BLaER1 (cell line): ENCODE data around the gene MRPS15.
A peak's percentile ranks its signal among the peaks of the same experiment; 100 is the strongest.

Experiments
- H3K27ac ChIP-seq: shearing (Covaris generic); formaldehyde crosslinking; 2 replicates; pipeline ENCODE4 v1.8.1; 2022
- H3K27me3 ChIP-seq: shearing (Covaris generic); formaldehyde crosslinking; 2 replicates; pipeline ENCODE4 v1.8.1; 2022
- H3K36me3 ChIP-seq: shearing (Covaris generic); formaldehyde crosslinking; 2 replicates; pipeline ENCODE4 v1.8.1; 2022
- H3K4me1 ChIP-seq: shearing (Covaris generic); formaldehyde crosslinking; 2 replicates; pipeline ENCODE4 v1.8.1; 2022
- H3K4me2 ChIP-seq: shearing (Covaris generic); formaldehyde crosslinking; 2 replicates; pipeline ENCODE4 v1.8.1; 2022
- H3K4me3 ChIP-seq: shearing (Covaris generic); formaldehyde crosslinking; 2 replicates; pipeline ENCODE4 v1.8.1; 2022
- H3K9ac ChIP-seq: shearing (Covaris generic); formaldehyde crosslinking; 2 replicates; pipeline ENCODE4 v1.8.1; 2022
- H3K9me3 ChIP-seq: shearing (Covaris generic); formaldehyde crosslinking; 2 replicates; pipeline ENCODE4 v1.8.1; 2022
- H4K20me1 ChIP-seq: shearing (Covaris generic); formaldehyde crosslinking; 2 replicates; pipeline ENCODE4 v1.8.1; 2022
- Cebpa-rat ChIP-seq: shearing (Covaris generic); IDR thresholded peaks from 2 replicates; pipeline ENCODE4 v1.8.1; 2022

MRPS15 gene

DNA sequence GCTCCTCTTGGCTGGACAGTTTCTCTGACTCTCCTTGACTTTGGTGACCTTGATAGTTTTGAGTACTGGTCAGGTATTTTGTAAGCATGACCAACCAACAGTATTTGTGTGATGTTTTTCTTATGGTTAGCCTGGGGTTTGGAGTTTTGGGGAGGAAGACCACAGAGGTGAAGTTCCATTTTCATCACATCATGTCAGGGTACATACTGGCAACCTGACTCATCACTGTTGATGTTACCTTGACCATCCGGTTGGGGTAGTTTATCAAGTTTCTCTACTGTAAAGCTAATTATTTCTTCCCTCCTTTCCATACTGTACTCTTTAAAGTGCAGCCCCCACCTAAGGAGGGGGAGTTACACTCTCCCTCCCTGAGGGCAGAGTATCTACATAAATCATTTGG, 27.4 kb downstream of the MRPS15 start:
- no peak for TF ChIP-seq Cebpa-rat
- no peaks in the 10 kb centered on the region for H3K4me1 ChIP-seq
- H3K9ac ChIP-seq = no peak overlapping the region
- no peak overlapping the region for H3K4me3 ChIP-seq
- no peaks in the 10 kb centered on the region for H3K36me3 ChIP-seq
- H3K9me3 ChIP-seq = no peaks in the 10 kb centered on the region
- no peaks in the 10 kb centered on the region for H4K20me1 ChIP-seq
- H3K27me3 ChIP-seq = no peaks in the 10 kb centered on the region
- no peak overlapping the region for H3K27ac ChIP-seq
- no peak overlapping the region for H3K4me2 ChIP-seq

DNA sequence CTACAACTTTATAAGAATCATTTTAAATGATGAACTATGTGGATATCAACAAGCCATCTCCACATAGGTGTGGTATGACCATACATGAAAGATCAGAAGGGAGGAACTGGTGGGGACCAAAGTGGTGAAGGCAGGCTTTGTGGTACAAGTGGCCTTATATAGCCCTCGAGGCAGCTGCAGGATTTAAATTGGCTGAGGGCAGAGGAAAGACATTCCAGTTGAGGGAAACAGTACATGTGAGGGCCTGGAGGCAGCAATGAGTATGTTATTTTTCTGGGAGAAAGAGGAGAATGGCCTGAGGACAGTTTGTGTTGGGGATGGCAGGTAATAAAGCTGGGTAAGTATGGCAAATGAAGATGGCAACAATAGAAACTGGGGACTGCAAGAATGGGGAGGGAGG, 31.1 kb downstream of the MRPS15 start:
- Histone ChIP-seq H3K27me3 (no peaks in the 10 kb centered on the region), H3K27ac (no peak overlapping the region)
- TF ChIP-seq Cebpa-rat = no peak

DNA sequence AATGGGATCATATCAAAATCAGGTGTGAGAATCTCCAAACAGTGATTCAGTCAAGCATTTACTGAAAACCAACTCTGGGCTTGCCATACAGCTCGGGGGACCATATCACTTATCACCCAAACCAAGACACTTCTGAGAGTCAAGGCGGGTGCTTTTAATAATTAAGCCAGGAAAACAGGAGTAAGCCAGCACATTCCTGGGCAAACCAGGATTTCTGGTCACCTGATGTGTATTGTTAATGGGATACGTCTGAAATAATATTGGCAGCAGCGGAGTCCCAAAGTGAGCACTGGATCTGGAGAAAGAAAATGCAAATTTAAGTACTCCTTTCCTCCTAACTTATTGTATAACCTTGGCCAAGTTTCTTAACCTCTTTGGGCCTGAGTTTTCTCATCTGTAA, 31.6 kb downstream of the MRPS15 start:
- H3K4me3 ChIP-seq = no peak overlapping the region
- H3K4me1 ChIP-seq = no peaks in the 10 kb centered on the region
- H3K36me3 ChIP-seq = no peaks in the 10 kb centered on the region; the same call in 1 of the 2 replicates
- no peak overlapping the region for H3K27ac ChIP-seq
- H4K20me1 ChIP-seq = no peaks in the 10 kb centered on the region
- H3K9me3 ChIP-seq = no peaks in the 10 kb centered on the region
- H3K27me3 ChIP-seq = no peaks in the 10 kb centered on the region
- H3K4me2 ChIP-seq = no peak overlapping the region
- TF ChIP-seq Cebpa-rat = no peak
- no peak overlapping the region for H3K9ac ChIP-seq

More for the DNA sequence above, 31.1 kb downstream of the MRPS15 start:
- H3K9ac ChIP-seq = no peak overlapping the region
- H3K9me3 ChIP-seq = no peaks in the 10 kb centered on the region
- no peak overlapping the region for H3K4me3 ChIP-seq
- no peaks in the 10 kb centered on the region for H3K4me1 ChIP-seq
- H3K36me3 ChIP-seq = no peaks in the 10 kb centered on the region; the same call in 1 of the 2 replicates
- no peaks in the 10 kb centered on the region for H4K20me1 ChIP-seq
- H3K4me2 ChIP-seq = no peak overlapping the region

DNA sequence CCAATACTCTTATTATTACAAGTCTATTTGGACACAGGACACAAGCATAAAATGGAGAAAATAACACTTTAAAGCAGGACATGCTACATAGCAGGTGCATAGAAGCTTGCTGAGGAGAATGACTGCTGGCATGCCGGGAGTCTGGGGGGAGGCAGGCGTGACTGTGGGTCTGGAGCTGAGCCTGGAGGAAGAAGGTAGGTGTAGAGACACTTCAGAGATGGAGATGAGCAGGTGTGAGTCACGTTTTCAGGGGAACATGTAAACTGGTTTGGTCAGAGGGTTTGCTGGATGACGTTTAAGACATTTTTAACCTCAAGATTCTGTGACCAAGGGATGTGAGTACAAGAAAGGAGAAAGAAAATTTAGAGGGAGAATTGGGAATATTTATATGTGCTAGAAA, 38.4 kb downstream of the MRPS15 start:
- Histone ChIP-seq H3K36me3 (no peaks in the 10 kb centered on the region), H3K27ac (no peak overlapping the region), H3K27me3 (no peaks in the 10 kb centered on the region), H3K4me1 (no peaks in the 10 kb centered on the region), H4K20me1 (no peaks in the 10 kb centered on the region), H3K4me3 (no peak overlapping the region), H3K9me3 (no peaks in the 10 kb centered on the region), H3K4me2 (no peak overlapping the region), H3K9ac (no peak overlapping the region)
- TF ChIP-seq Cebpa-rat = no peak

DNA sequence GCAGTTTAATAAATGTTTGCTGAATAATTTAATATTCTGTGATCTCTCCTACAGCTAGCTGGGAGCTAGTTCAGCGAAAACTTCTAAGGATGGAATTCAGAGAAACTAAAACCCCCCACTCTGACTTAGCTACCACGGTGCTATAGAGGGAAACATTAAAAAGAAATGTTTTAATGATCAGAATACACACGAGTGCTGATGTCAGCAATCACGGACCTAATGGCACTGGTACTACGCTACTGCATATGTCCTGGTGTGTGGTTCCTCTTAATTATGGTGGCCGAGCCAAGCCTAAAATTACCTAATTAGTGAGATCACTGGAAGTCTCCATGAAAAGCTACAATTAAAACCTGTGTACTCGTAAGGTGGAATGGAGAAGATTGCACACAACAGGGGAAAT, 42.5 kb downstream of the MRPS15 start:
- H3K4me2 ChIP-seq = no peak overlapping the region
- H3K27me3 ChIP-seq = no peaks in the 10 kb centered on the region
- no peak overlapping the region for H3K9ac ChIP-seq
- H3K36me3 ChIP-seq = no peaks in the 10 kb centered on the region
- no peaks in the 10 kb centered on the region for H3K9me3 ChIP-seq
- H3K4me1 ChIP-seq = peaks cover 5% of the 10 kb centered on the region
- TF ChIP-seq Cebpa-rat = no peak
- no peaks in the 10 kb centered on the region for H4K20me1 ChIP-seq
- no peak overlapping the region for H3K4me3 ChIP-seq
- H3K27ac ChIP-seq = no peak overlapping the region

DNA sequence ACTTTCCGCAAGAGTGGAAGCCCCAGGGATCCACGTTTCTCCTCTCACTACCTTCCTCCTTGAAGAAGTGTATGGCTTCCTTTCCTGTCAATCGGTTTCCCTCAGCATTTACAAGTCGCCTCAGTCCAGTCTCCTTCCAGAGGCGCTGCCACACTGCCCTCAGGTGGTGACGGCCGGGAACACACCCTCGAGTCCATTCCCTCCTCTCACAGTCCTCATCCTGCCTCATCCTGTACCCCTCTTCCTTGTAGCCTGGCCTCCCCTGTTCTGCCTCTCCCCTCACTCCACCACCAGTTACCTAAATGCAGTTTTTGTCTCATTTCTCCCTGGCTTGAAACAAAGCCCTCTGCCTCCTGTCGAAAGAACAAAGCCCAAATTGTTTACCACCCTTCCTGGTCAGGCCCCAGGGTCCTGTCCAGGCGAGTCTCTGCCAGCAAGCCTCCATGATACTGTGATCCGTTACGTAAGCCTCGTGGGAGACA, 43.3 kb downstream of the MRPS15 start:
- no peak overlapping the region for H3K9ac ChIP-seq
- H4K20me1 ChIP-seq = no peaks in the 10 kb centered on the region
- no peak overlapping the region for H3K27ac ChIP-seq
- peaks cover 5% of the 10 kb centered on the region for H3K4me1 ChIP-seq
- no peak overlapping the region for H3K4me3 ChIP-seq
- no peaks in the 10 kb centered on the region for H3K27me3 ChIP-seq
- H3K4me2 ChIP-seq = peak overlapping the region; percentile 19
- no peaks in the 10 kb centered on the region for H3K36me3 ChIP-seq
- H3K9me3 ChIP-seq = no peaks in the 10 kb centered on the region
- no peak for TF ChIP-seq Cebpa-rat

DNA sequence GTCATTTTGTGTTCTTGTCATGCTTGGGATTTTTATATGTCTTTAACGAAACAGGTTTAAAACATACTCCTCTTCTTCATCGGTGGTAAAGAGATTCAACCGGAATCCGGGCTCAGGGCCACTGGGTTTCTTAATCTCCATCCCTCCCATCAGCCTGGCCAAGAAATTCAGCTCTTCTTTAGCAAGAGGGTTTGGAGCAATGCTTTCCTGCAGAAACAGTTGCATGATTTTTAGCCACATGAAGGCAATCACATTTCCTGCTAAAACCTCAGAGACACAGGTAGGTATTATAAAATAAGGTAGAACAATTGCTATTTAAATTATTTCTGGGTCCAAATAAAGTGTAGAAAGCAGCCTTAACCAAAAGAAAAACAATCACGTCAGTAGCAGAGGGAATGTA, 43.8 kb downstream of the MRPS15 start:
- Histone ChIP-seq H3K27ac (no peak overlapping the region), H3K9me3 (no peaks in the 10 kb centered on the region), H4K20me1 (no peaks in the 10 kb centered on the region), H3K4me2 (peak overlapping the region; percentile 19), H3K9ac (no peak overlapping the region), H3K27me3 (no peaks in the 10 kb centered on the region), H3K4me1 (peaks cover 5% of the 10 kb centered on the region), H3K4me3 (no peak overlapping the region), H3K36me3 (no peaks in the 10 kb centered on the region)
- no peak for TF ChIP-seq Cebpa-rat

DNA sequence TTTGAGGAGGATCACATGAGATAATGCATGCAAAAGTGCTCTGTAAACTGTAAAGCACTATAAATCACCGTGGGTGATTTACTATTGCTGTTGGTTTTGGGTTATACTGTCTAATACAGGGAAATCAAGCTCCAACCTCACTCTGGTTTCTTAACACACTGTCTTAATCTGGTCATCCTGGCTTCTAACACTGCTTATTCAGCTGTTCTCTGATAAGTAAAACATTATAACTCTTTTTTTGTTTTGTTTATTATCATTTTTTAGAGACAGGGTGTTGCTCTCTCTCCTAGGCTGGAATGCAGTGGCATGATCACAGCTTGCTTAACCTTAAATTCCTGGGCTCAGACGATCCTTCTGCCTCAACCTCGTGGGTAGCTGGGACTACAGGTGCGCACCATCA, 44.6 kb downstream of the MRPS15 start:
- H3K4me2 ChIP-seq = no peak overlapping the region
- H3K9me3 ChIP-seq = peaks cover 5% of the 10 kb centered on the region; the same call in 1 of the 2 replicates
- no peak overlapping the region for H3K4me3 ChIP-seq
- H3K27me3 ChIP-seq = no peaks in the 10 kb centered on the region
- no peak for TF ChIP-seq Cebpa-rat
- peaks cover 5% of the 10 kb centered on the region for H3K4me1 ChIP-seq
- no peak overlapping the region for H3K9ac ChIP-seq
- H4K20me1 ChIP-seq = no peaks in the 10 kb centered on the region
- no peaks in the 10 kb centered on the region for H3K36me3 ChIP-seq
- no peak overlapping the region for H3K27ac ChIP-seq

DNA sequence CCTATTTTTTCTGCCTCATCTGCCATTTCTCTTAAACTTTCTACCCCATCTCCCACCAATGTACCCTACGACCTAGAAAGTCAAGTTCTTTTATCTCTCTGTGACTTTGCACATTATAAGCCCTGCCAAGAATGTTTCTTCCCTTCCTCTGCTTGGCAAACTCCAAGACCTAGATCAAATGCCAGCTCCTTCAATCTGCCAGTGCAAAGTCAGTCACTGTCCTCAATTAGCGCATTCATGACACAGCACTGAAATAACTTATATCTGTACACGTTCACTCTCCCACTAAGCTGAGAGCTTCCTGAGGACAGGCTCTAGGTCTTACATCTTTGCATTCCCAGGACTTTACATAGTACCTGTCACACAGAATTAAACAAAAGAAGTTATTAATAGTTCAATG, 45.0 kb downstream of the MRPS15 start:
- Histone ChIP-seq H3K9ac (no peak overlapping the region), H3K4me1 (peaks cover 5% of the 10 kb centered on the region), H3K9me3 (peaks cover 9% of the 10 kb centered on the region), H3K36me3 (no peaks in the 10 kb centered on the region), H3K27me3 (no peaks in the 10 kb centered on the region), H3K4me3 (no peak overlapping the region), H3K4me2 (no peak overlapping the region), H4K20me1 (no peaks in the 10 kb centered on the region), H3K27ac (no peak overlapping the region)
- TF ChIP-seq Cebpa-rat = no peak

DNA sequence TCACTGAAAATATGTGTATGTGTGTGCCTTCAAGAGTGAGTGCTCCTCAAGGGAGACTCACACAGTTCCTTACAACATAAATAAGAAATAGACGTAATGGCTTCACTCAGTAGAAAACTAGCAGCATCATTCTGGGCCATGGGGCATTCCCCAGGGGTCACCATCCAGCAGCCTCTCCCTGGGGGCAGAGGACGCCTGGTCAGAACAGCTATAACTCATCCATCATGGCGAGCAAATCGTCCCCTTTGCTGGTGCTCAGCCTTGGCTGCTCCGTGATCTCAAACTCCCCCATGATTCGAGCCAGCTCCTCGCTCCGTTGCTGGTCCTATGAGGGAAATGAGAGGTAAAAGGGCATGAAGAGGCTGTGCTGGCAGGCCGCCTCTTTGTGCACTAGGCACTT, 46.3 kb downstream of the MRPS15 start:
- Histone ChIP-seq H3K9ac (no peak overlapping the region), H3K27me3 (no peaks in the 10 kb centered on the region), H3K27ac (no peak overlapping the region), H3K36me3 (no peaks in the 10 kb centered on the region), H3K4me1 (peaks cover 5% of the 10 kb centered on the region), H4K20me1 (no peaks in the 10 kb centered on the region), H3K4me3 (no peak overlapping the region), H3K4me2 (no peak overlapping the region), H3K9me3 (peaks cover 15% of the 10 kb centered on the region)
- TF ChIP-seq Cebpa-rat = no peak

DNA sequence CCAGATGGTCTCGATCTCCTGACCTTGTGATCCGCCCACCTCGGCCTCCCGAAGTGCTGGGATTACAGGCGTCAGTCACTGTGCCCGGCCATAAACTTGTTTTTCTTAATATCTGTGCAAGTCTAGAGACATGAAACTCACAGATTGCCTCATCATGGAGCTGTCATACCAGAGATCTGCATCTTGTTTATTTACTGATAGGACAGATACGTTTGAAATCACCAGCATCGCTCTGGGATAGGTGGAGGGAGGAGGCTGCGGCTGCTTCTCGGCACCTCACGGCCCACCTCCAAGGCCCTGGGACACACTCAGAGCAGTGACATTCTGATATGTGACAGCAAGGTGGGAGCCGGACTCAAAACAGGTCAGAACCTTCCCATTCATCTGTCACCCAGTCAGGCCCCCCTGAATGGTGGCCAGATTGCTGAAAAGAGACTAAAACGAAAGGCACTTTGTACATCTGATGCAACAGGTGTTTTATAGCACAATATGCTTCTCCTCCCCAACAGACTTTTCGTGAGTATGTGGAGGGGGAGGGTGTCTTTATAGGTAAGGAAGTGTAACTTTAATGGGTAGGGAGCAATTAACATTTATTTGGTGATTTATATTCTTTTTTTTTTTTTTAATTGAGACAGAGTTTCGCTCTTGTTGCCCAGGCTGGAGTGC, 48.4 kb downstream of the MRPS15 start:
- H3K4me3 ChIP-seq = no peak overlapping the region
- no peak overlapping the region for H3K9ac ChIP-seq
- H4K20me1 ChIP-seq = no peaks in the 10 kb centered on the region
- peaks cover 5% of the 10 kb centered on the region for H3K4me1 ChIP-seq
- H3K4me2 ChIP-seq = no peak overlapping the region
- no peaks in the 10 kb centered on the region for H3K27me3 ChIP-seq
- H3K27ac ChIP-seq = no peak overlapping the region
- no peaks in the 10 kb centered on the region for H3K36me3 ChIP-seq
- H3K9me3 ChIP-seq = peaks cover 26% of the 10 kb centered on the region
- no peak for TF ChIP-seq Cebpa-rat
